Measurements from ENCODE around the gene NASP.

- TF ChIP-seq, protein P1, sequence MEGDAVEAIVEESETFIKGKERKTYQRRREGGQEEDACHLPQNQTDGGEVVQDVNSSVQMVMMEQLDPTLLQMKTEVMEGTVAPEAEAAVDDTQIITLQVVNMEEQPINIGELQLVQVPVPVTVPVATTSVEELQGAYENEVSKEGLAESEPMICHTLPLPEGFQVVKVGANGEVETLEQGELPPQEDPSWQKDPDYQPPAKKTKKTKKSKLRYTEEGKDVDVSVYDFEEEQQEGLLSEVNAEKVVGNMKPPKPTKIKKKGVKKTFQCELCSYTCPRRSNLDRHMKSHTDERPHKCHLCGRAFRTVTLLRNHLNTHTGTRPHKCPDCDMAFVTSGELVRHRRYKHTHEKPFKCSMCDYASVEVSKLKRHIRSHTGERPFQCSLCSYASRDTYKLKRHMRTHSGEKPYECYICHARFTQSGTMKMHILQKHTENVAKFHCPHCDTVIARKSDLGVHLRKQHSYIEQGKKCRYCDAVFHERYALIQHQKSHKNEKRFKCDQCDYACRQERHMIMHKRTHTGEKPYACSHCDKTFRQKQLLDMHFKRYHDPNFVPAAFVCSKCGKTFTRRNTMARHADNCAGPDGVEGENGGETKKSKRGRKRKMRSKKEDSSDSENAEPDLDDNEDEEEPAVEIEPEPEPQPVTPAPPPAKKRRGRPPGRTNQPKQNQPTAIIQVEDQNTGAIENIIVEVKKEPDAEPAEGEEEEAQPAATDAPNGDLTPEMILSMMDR (CRISPR knock-in tag; IDR thresholded peaks at IDR 0.05), result no peak
- no peak for TF ChIP-seq FOXC1 (CRISPR knock-in tag; IDR thresholded peaks at IDR 0.05; ENCODE audit: borderline replicate concordance)
- TF ChIP-seq, protein P2, sequence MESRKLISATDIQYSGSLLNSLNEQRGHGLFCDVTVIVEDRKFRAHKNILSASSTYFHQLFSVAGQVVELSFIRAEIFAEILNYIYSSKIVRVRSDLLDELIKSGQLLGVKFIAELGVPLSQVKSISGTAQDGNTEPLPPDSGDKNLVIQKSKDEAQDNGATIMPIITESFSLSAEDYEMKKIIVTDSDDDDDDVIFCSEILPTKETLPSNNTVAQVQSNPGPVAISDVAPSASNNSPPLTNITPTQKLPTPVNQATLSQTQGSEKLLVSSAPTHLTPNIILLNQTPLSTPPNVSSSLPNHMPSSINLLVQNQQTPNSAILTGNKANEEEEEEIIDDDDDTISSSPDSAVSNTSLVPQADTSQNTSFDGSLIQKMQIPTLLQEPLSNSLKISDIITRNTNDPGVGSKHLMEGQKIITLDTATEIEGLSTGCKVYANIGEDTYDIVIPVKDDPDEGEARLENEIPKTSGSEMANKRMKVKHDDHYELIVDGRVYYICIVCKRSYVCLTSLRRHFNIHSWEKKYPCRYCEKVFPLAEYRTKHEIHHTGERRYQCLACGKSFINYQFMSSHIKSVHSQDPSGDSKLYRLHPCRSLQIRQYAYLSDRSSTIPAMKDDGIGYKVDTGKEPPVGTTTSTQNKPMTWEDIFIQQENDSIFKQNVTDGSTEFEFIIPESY (CRISPR knock-in tag; IDR thresholded peaks at IDR 0.05), result no peak
- TF ChIP-seq PTBP1 (IDR thresholded peaks at IDR 0.05; ENCODE audit: low read depth, low read length, poor library complexity, severe bottlenecking), result no peak
- TF ChIP-seq, protein P3, sequence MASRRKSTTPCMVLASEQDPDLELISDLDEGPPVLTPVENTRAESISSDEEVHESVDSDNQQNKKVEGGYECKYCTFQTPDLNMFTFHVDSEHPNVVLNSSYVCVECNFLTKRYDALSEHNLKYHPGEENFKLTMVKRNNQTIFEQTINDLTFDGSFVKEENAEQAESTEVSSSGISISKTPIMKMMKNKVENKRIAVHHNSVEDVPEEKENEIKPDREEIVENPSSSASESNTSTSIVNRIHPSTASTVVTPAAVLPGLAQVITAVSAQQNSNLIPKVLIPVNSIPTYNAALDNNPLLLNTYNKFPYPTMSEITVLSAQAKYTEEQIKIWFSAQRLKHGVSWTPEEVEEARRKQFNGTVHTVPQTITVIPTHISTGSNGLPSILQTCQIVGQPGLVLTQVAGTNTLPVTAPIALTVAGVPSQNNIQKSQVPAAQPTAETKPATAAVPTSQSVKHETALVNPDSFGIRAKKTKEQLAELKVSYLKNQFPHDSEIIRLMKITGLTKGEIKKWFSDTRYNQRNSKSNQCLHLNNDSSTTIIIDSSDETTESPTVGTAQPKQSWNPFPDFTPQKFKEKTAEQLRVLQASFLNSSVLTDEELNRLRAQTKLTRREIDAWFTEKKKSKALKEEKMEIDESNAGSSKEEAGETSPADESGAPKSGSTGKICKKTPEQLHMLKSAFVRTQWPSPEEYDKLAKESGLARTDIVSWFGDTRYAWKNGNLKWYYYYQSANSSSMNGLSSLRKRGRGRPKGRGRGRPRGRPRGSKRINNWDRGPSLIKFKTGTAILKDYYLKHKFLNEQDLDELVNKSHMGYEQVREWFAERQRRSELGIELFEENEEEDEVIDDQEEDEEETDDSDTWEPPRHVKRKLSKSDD (CRISPR knock-in tag; IDR thresholded peaks at IDR 0.05; ENCODE audit: low read depth), result no peak
- TF ChIP-seq KLF15 (CRISPR knock-in tag; IDR thresholded peaks at IDR 0.05; ENCODE audit: borderline replicate concordance), result no peak
Observed at GRCh38 chr1:45623972-45624371, 40.1 kb downstream of the NASP start, which contains the start of gene CCDC17.

All from HepG2 (cell line).